Thoracic aorta (tissue), 2 donors: ENCODE results near the gene ARID1B. TPM values are rescaled to one million over a fixed set of nuclear protein-coding genes. Genes with fewer than 3 reads are reported as not detected.

Experiments used
- ATAC-seq: fragments of 150-250 bp; one replicate; pipeline ENCODE4 v1.8.0; 2017; ENCODE audit warnings: low read depth; ENCODE audit not compliant: insufficient number of reproducible peaks, low FRiP score
- DNase-seq: peaks from one replicate; pipeline ENCODE4 v3.0.0-alpha.2; 2020; ENCODE audit warnings: low spot score
- H3K27ac ChIP-seq, 2 donors: fragments of 200-600 bp; sonication (generic); 1 replicate in 1 of 2; 2 replicates in 1 of 2; pipeline ENCODE4 v1.5.1; 2016; ENCODE audit warnings: mild to moderate bottlenecking in 2 of 2, moderate library complexity in 2 of 2
- H3K27me3 ChIP-seq: fragments of 200-600 bp; sonication (generic); replicated peaks from 2 replicates; pipeline ENCODE4 v1.6.0; 2016; ENCODE audit warnings: mild to moderate bottlenecking; ENCODE audit not compliant: insufficient read depth
- H3K36me3 ChIP-seq: fragments of 200-600 bp; sonication (generic); one replicate; pipeline ENCODE4 v1.5.1; 2016
- H3K4me1 ChIP-seq, 2 donors: fragments of 200-600 bp; sonication (generic); 1 replicate in 1 of 2; 2 replicates in 1 of 2; pipeline versions ENCODE4 v1.5.1 to v1.6.0; 2016; ENCODE audit warnings: low read depth in 2 of 2, mild to moderate bottlenecking in 1 of 2; ENCODE audit not compliant: control insufficient read depth in 1 of 2
- H3K4me3 ChIP-seq: fragments of 200-600 bp; sonication (generic); 2 replicates; pipeline ENCODE4 v1.5.1; 2016; ENCODE audit warnings: mild to moderate bottlenecking
- H3K9me3 ChIP-seq: fragments of 200-600 bp; sonication (generic); 2 replicates; pipeline ENCODE4 v1.5.1; 2016
- CTCF ChIP-seq: fragments of 200-600 bp; sonication (generic); IDR thresholded peaks from one replicate; pipeline ENCODE4 v1.5.1; 2019; ENCODE audit warnings: antibody characterized with exemption
- total RNA-seq, 2 donors: library from RNA; depleted of rRNA; stranded (reverse); fragments of >200 nt; gene quantifications; one replicate each; pipeline versions ENCODE4 v1.1.0 to v1.2.3, GENCODE V29; 2016

ARID1B gene
- total RNA-seq, 2 donors from 2014 or later = 120 to 158 TPM

- H3K4me3 ChIP-seq = no peak overlapping the region
- H3K27ac ChIP-seq = peak overlapping the region; percentile 87 to 93
- DNase-seq (no peak), ATAC-seq (no peak)
- H3K4me1 ChIP-seq = peaks cover 37 to 92% of the 10 kb centered on the region in 2 donors
- TF ChIP-seq CTCF = no peak
- H3K36me3 ChIP-seq = no peaks in the 10 kb centered on the region
- no peaks in the 10 kb centered on the region for H3K9me3 ChIP-seq
- no peaks in the 10 kb centered on the region for H3K27me3 ChIP-seq
Measured at GRCh38 chr6:157223511-157223910, 446.3 kb downstream of the ARID1B start.

- peaks cover 39 to 95% of the 10 kb centered on the region in 2 donors for H3K4me1 ChIP-seq
- ATAC-seq = no peak
Measured at GRCh38 chr6:157224178-157224950, 447.2 kb downstream of the ARID1B start.

GRCh38 chr6:157224951-157225574 lies 447.9 kb downstream of the ARID1B start:
- H3K27me3 ChIP-seq = no peaks in the 10 kb centered on the region
- H3K9me3 ChIP-seq = no peaks in the 10 kb centered on the region
- ATAC-seq (no peak), DNase-seq (no peak)
- H3K4me1 ChIP-seq = peaks cover 43 to 95% of the 10 kb centered on the region in 2 donors
- TF ChIP-seq CTCF = no peak
- peak overlapping the region; percentile 87 to 95 for H3K27ac ChIP-seq
- no peaks in the 10 kb centered on the region for H3K36me3 ChIP-seq
- peak overlapping the region; percentile 41 for H3K4me3 ChIP-seq

More at GRCh38 chr6:157224178-157224950, 447.2 kb downstream of the ARID1B start:
- H3K4me3 ChIP-seq = no peak overlapping the region
- DNase-seq = no peak
- no peaks in the 10 kb centered on the region for H3K27me3 ChIP-seq
- no peaks in the 10 kb centered on the region for H3K9me3 ChIP-seq
- no peak for TF ChIP-seq CTCF
- no peaks in the 10 kb centered on the region for H3K36me3 ChIP-seq
- H3K27ac ChIP-seq = peak overlapping the region; percentile 87 to 95

- TF ChIP-seq CTCF = no peak
- Histone ChIP-seq H3K27me3 (no peaks in the 10 kb centered on the region), H3K4me1 (peaks cover 38 to 91% of the 10 kb centered on the region in 2 donors), H3K36me3 (no peaks in the 10 kb centered on the region), H3K9me3 (no peaks in the 10 kb centered on the region), H3K4me3 (peak overlapping the region; percentile 41), H3K27ac (peak overlapping the region; percentile 87 to 95)
- no peak for DNase-seq
- peak; percentile 61 for ATAC-seq
Measured at GRCh38 chr6:157225575-157225995, 448.4 kb downstream of the ARID1B start.

- peak overlapping the region; percentile 41 for H3K4me3 ChIP-seq
- peak overlapping the region; percentile 87 to 95 for H3K27ac ChIP-seq
- no peak for TF ChIP-seq CTCF
Measured at GRCh38 chr6:157226026-157226625, 448.9 kb downstream of the ARID1B start.

More at GRCh38 chr6:157226026-157226625, 448.9 kb downstream of the ARID1B start:
- DNase-seq (no peak), ATAC-seq (peak; percentile 89)
- no peaks in the 10 kb centered on the region for H3K9me3 ChIP-seq
- no peaks in the 10 kb centered on the region for H3K27me3 ChIP-seq
- no peaks in the 10 kb centered on the region for H3K36me3 ChIP-seq
- peaks cover 35 to 86% of the 10 kb centered on the region in 2 donors for H3K4me1 ChIP-seq
